Measurements from ENCODE around the gene MKX.
"Not testable (repeated sequence)": the region's sequence is repeated elsewhere in the genome, so short reads cannot be mapped to it uniquely, and the experiment has no call there.

The MKX gene

GRCh38 chr10:27688991-27689390 is 56.6 kb downstream of the MKX start:
- DNase-seq, result no peak

GRCh38 chr10:27688276-27688675 is 57.3 kb downstream of the MKX start:
- DNase-seq, result no peak

- DNase-seq, result no peak
These were observed 57.9 kb downstream of the MKX start for GRCh38 chr10:27687743-27688142.

- DNase-seq, result no peak
These were observed 58.3 kb downstream of the MKX start for GRCh38 chr10:27687326-27687725.

GRCh38 chr10:27685681-27686080 is 59.9 kb downstream of the MKX start:
- DNase-seq, result no peak

- DNase-seq, result no peak
These were observed 62.4 kb downstream of the MKX start for GRCh38 chr10:27683226-27683625.

- not testable (repeated sequence) for DNase-seq
These were observed 63.8 kb downstream of the MKX start for GRCh38 chr10:27681795-27682194.

GRCh38 chr10:27680691-27681605 is 64.7 kb downstream of the MKX start:
- DNase-seq, result peak in 3 of 4 experiments; percentile 12 to 20 (median 14)

- no peak for DNase-seq
These were observed 65.5 kb downstream of the MKX start for GRCh38 chr10:27680006-27680557.

GRCh38 chr10:27679369-27679912 is 66.2 kb downstream of the MKX start:
- no peak for DNase-seq

GRCh38 chr10:27678166-27678565 is 67.5 kb downstream of the MKX start:
- no peak for DNase-seq

GRCh38 chr10:27673065-27673464 is 72.6 kb downstream of the MKX start:
- DNase-seq, result no peak

GRCh38 chr10:27671821-27672220 is 73.8 kb downstream of the MKX start:
- no peak for DNase-seq

GRCh38 chr10:27664461-27664860 is 81.2 kb downstream of the MKX start:
- DNase-seq, result peak; percentile 61 to 79 (median 70)

- DNase-seq, result peak in 1 of 4 experiments; percentile 34
These were observed 82.0 kb downstream of the MKX start for GRCh38 chr10:27663621-27664020.

- DNase-seq, result peak in 1 of 4 experiments; percentile 9
These were observed 83.9 kb downstream of the MKX start for GRCh38 chr10:27661514-27662286.

- peak; percentile 21 to 71 (median 52) for DNase-seq
These were observed 84.9 kb downstream of the MKX start for GRCh38 chr10:27660711-27661110.

- DNase-seq, result peak; percentile 37 to 68 (median 62)
These were observed 85.4 kb downstream of the MKX start for GRCh38 chr10:27660268-27660667.

GRCh38 chr10:27659786-27660185 is 85.8 kb downstream of the MKX start:
- no peak for DNase-seq

GRCh38 chr10:27658788-27659187 is 86.8 kb downstream of the MKX start:
- no peak for DNase-seq

GRCh38 chr10:27655296-27655695 is 90.3 kb downstream of the MKX start:
- peak in 1 of 4 experiments; percentile 13 for DNase-seq

- no peak for DNase-seq
These were observed 91.3 kb downstream of the MKX start for GRCh38 chr10:27654284-27654683.

GRCh38 chr10:27646604-27647175 is 98.9 kb downstream of the MKX start:
- no peak for DNase-seq

All from suppressor macrophage (primary cell).